Measurements from ENCODE around the gene LDLRAD4.

LDLRAD4 gene

DNA sequence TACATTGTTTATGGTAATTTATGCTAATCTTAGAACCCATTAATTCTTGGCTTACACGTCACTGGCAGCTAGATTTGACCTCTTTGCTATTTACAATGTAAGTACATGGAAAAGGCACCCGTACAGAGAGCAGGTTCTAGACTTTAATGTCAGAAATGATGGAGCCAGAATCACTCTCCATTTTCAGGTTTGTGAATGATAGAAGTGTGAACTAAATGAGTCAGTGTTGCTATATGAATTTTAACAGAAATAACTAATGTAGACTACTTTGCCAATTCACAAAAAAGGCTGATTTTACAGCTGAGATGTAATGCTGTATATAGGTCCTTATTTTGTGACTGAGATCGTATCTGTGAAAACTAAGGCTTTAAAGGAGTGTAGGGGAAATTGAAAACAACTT is 214.6 kb downstream of the LDLRAD4 start:
- no peak for DNase-seq (ENCODE audit: low read depth)

- no peak for DNase-seq (ENCODE audit: low read depth)
These were observed 215.1 kb downstream of the LDLRAD4 start for GRCh38 chr18:13433685-13434084.

- no peak for DNase-seq (ENCODE audit: low read depth)
These were observed 216.3 kb downstream of the LDLRAD4 start for GRCh38 chr18:13434854-13435253.

DNA sequence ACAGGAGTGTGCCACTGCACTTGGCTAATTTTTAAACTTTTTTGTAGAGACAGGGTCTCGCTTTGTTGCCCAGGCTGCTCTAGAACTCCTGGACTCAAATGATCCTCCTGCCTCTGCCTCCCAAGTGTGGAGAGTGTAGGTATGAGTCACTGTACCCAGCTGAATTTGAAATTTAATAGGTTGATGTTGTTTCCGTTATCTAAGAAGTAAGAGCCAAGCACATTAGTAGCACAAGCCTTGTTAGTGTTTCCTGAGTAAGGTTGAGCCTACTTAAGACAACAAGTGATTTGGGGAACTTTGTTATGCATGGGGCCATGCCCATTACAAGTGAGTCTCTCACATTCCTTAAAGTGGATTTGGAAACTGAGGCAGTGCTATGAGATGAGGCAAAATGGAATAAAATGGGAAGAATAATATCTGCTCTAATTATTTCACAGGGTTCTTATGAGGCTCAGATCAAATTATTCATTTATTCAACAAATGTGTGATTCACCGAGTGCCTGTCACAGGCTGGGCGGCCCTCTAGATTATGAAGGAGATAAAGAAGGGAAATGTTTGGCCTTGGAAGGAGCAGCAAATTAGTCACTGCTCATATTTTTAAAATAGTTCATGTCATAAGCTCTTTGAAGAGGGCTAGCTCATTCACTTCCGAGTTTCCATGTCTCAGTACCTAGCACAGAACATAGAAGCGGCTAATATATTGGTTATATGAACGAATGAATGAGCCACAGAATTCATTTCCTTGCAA is 217.2 kb downstream of the LDLRAD4 start:
- DNase-seq (ENCODE audit: low read depth) = peak; percentile 31

DNA sequence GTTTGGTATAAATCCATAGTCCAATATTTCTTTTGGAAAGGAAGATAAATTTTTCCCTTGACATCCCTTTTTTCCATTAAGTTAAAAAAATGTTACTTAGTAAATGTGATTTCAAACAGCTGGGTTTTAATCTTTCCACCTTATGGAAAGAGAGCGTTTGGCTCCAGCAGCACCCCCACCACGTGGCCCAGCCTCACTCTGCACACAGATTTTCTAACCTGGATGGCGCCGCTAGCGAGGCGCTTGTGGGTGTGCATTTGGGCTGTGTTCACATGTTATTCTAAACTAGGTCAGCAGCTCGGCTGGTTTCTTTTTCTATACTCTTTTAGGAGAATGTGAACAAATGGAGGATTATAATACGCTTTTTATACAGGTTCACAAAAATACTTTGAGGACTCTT is 218.0 kb downstream of the LDLRAD4 start:
- DNase-seq (ENCODE audit: low read depth) = no peak

DNA sequence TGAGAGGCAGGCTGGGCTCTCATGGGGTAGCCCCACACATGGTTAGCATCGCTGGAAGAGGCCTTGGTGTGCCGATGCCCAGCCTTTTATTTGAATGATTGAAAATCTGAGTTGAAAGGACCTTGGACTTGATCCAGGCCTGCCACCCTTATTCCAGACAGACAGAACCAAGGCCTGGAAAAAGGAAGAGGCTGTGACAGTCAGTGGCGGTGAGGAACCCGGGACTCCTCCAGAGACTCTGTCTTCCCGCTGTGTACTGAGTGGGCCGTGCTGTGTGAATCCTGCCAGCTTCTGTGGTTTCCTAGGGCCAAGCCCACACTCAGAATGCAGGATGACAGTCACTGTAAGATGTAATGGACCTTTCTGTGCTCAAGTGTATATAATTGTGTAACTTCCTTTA is 218.5 kb downstream of the LDLRAD4 start:
- no peak for DNase-seq (ENCODE audit: low read depth)

GRCh38 chr18:13437796-13438506 is 219.4 kb downstream of the LDLRAD4 start:
- no peak for DNase-seq (ENCODE audit: low read depth)

- no peak for DNase-seq (ENCODE audit: low read depth)
These were observed 220.0 kb downstream of the LDLRAD4 start for GRCh38 chr18:13438507-13439056.

DNA sequence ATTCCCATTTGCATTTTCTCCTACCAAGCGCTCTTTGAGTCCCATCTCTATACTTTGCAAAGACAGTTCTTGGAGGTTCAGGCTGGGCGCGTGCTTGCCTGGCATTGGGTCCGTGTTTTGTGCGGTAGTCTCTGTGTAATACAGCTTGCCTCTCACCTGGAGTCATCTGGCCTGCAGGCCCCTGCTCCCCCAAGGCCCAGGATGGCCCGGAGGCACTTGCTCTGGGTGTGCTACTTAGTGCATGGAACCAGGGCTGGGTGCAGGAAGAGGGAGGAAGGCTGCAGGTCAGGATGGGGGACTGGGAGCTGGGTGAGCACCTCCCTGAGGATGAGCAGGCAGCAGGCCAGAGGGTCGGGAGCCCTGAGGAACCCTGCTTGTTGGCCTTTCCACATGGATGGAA is 220.9 kb downstream of the LDLRAD4 start:
- DNase-seq (ENCODE audit: low read depth) = no peak

GRCh38 chr18:13440277-13441248 is 222.0 kb downstream of the LDLRAD4 start:
- no peak for DNase-seq (ENCODE audit: low read depth)

GRCh38 chr18:13441736-13442135 is 223.2 kb downstream of the LDLRAD4 start:
- no peak for DNase-seq (ENCODE audit: low read depth)

DNA sequence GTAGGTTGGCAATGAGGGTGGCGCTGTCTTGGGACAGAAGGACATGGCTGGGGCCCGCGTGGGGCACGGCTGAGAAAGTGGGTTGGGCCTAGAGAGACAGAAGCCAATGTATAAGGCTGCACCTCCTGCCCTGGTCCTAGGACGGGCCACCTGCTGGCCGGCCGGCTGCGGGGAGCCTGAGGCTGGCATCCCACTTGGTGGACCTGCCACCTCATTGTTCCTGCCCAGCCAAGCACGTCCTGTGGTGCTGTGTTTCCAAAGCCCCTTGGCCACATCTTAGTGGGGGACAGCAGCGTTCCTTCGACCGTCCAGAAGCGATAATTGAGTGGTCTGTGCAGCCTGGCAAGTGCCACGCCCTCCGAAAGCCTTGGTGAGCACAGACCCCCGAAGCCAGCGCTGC is 223.9 kb downstream of the LDLRAD4 start:
- DNase-seq (ENCODE audit: low read depth) = no peak

DNA sequence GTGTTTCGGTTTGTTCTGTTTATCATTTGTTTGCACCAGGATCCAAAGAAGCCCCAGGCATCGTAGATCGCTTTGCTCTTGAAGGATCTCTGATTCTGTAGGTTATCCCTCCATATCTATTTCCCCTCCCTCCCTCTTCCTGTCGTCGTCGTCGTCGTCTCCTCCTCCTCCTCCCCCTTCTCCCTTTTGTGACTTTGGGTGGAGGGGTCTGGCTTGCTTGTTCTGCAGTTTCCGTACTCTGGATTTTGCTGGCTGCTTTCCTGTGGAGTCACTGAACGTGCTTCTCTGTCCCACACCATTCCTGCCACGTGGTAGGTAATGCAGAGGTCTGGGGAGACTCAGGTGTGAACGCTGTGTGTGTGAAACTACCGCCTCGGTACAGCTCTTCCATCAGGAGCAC is 225.0 kb downstream of the LDLRAD4 start:
- DNase-seq (ENCODE audit: low read depth) = no peak

DNA sequence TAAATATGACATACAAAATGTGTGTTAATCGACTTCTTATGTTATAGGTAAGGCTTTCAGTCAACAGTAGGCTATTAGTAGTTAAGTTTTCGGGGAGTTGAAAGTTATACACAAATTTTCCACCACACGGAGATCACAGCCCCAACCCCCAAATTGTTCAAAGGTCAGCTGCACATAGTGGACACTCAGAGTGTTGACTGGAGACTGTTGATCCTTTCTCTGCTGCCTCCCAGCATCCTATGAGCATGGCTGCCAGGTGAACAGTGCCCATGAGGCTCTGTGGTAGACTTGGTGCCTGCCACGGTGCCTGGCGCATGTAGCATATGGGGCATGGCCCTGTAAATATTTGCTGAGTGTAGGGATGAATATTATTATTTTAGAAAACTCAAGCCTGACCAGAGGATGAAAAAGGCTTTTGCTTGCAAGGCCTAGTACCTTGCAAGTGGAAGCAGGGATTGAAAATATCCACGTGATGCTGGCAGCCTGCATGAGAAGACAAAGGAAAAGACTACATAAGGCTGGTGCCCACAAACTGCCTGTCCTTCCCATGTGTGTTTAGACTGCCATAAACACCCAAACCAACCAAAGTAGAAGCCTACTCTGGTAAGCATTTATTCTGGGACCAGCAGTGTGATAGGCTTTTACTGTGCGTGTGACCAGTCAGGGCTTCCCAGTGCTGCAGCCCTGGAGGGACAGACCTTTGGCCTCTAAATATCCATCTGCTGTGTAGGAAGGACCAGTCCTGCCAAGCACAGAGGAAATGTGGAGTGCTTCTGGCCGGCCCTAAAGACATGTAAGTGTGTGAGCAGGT is 226.1 kb downstream of the LDLRAD4 start:
- no peak for DNase-seq (ENCODE audit: low read depth)

DNA sequence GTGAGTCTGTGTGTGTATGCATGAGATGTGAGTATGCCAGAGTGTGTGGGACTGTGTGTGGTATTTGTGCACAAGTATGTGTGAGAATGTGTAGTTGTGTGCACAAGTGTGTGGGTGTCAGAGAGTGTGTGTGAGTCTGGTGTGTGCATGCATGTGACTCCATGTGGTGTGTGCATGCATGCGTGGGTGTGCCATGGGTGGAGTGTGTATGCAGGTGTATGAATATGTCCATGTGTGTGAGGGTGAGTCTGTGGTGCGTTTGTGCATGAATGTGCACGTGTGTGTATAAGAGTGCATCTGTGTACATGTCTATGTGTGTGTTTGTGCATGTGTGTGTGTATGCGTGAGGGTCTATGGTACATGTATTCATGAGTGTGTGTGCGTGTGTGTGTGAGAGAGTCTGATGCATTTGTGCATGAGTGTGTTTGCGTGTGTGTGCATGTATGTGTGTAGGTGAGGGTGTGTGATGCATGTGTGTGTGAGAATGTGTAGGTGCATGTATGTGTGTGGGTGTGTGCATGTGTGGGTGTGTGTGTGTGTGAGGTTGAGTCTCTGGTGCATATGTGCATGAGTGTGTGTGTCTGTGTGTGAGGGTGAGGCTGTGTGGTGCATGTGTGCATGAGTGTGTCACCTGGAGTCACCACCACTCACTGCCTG is 226.8 kb downstream of the LDLRAD4 start:
- no peak for DNase-seq (ENCODE audit: low read depth)

DNA sequence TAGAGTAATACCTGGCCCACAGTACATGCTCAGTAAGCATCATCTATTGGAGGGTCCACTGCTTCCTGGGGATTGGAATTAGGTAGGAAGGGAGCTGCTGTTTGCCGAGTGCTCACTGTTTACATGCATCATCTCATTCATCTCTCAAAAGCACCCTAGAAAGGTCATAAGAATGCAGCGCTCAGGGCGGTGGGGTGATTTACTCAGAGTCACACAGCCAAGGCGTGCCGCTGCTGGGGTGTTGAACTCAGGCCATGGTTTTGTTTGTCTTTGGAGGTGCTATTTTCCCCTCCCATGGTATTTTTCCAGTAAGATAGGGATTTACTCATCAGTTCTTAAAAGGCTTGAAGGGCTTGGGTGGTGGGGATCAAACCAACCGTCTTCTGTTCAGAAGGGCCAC is 227.5 kb downstream of the LDLRAD4 start:
- no peak for DNase-seq (ENCODE audit: low read depth)

GRCh38 chr18:13446610-13447461 is 228.3 kb downstream of the LDLRAD4 start:
- DNase-seq (ENCODE audit: low read depth) = no peak

- DNase-seq (ENCODE audit: low read depth) = peak; percentile 42
These were observed 229.2 kb downstream of the LDLRAD4 start for GRCh38 chr18:13447621-13448334.

GRCh38 chr18:13448335-13448795 is 229.8 kb downstream of the LDLRAD4 start:
- no peak for DNase-seq (ENCODE audit: low read depth)
